Stimulated activated CD8-positive, alpha-beta memory T cell treated with anti-CD3 and anti-CD28 coated beads, Interleukin-15, amount 100 ng/mL, for 1 hour (primary cell): ENCODE results near the gene PTPRD.

Experiments used
- DNase-seq: peaks from one replicate; pipeline ENCODE4 v3.0.0-alpha.2; 2020; ENCODE audit warnings: low read depth

The PTPRD gene

DNA sequence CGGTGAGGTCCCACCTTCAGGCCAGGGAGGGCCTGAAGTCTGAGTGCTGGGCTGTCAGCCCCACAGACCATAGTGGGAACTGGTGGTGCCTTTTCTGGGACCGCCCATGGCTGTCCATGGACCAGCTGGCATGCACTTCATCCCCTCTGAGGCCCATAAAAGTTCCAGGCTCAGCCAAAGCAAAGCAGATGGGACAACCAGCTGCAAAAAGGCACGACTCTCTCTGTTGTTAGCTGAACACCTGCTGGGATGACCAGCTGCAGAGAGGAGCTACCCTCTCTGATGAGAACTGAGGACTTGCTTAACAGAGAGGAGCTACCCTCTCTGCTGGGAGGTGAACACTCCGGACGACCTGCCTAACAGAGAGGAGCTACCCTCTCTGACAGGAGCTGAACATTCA is 1968.9 kb downstream of the PTPRD start:
- no peak for DNase-seq

DNA sequence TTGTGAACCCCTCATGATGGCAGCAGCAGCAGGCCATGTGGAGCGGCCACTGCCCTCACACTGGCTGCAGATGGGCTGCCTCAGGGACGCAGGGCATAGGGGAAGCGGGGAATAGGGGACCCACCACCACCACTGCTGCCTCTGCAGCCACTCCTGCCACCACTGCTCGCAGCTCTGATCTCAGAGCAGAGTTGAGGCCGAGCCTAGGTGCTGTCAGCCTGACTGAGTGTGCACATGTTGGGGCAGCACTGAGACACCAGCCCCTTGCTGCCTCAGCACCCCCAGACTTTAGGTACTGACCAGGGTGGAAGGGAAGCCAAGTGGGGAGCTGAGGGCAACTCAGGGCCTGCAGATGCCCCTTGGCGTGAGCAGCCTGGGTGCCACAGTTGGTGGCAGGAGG is 1969.3 kb downstream of the PTPRD start:
- DNase-seq = no peak

GRCh38 chr9:8640761-8641160 is 1972.0 kb downstream of the PTPRD start:
- no peak for DNase-seq

DNA sequence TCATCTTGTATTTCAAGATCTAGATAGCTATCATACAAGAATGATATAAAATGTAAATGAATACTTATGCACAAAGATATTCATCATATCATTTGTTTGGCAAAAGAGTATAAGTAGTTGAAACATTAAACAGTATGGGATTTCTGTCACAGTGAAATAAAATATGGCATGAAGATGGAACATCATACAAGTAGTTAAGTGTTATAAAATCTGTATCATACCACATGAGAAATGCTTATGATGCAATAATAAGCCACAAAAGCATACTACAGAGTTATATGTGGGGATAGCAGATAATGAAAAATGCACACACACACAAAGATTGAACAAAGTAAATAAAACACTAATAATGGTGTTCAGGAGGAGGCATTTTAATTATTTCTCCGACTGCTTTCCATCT is 1975.2 kb downstream of the PTPRD start:
- no peak for DNase-seq

DNA sequence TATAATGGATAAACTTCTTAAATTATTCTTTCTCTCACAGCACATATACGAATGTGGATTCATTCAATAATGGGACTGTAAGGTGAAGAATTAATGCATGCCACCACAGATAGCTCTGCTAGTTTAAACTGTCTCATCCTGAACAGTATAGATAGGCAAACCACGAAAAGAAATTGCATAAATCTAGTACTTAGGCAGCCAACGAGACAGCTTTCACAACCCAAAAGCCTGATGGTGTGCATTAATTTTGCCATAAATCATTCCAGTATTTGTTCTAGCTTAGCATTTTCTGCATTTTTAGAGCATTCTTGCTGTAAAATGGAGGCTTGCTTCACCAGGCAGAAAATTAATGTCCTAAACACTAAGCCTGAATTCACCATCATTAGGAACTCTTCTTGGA is 1979.0 kb downstream of the PTPRD start:
- no peak for DNase-seq

DNA sequence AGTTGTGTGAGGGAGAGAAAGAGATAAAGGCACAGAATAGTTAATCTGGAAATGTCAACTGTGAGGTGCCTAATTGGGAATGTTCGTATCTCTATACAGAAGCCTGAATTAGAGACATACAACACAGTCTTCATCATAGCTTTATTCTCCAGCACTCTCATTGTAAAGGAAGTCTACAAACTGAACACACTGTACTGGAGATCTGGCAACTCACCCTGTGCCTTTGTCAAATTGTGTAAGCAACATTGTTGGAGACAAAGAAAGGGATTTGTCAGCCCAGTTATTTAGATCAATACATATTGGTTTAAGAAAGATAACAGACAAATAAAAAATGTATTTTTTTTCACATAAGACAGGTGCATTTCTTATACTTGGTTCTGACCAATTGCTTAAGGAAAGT is 1980.3 kb downstream of the PTPRD start:
- no peak for DNase-seq

DNA sequence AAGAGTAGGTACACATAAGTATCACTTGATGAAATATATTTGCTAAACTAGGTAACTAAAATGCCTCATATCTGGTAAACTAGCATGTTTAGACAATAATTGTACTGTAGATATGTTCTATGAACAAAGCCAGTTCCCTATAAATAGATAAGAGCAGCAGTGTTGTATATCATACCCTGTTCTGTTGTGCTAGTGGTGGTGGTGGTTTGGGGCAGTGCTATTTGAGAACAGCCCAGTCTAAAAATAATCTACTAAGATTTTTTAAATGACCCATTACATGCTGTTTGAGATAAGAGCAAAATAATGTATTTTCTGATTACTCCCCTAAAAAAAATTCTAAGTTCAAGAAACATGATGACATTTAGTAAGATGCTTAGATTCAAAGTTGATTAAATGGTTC is 1984.0 kb downstream of the PTPRD start:
- DNase-seq = no peak

- no peak for DNase-seq
Measured at GRCh38 chr9:8627976-8628679, 1984.7 kb downstream of the PTPRD start.

- no peak for DNase-seq
Measured at GRCh38 chr9:8622871-8623270, 1989.9 kb downstream of the PTPRD start.

DNA sequence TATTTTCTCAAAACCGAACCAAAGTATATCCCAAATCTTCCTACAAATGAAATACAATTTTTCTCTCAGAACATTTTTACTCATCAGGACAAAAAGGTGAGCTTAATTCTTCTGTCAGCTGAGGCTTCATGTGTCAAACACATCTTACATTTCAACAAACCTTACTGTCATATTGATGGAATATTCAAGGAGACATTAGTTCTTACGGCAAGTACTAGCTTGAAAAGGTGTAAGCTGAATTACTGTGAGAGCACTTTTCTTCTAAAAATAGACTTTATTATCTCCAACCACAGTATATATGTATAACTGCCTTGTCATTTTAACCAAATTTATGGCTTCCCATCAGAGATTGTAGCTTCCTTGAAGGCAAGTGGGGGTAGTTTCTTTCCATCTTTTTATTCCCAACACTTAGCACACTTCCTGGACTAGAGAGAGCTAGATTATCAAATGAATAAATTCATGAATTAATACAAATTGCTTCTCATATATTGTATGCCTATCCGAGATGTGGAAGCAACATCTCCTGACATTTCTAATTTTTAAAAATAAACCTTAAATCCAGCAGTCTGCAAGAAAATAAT is 1990.5 kb downstream of the PTPRD start:
- DNase-seq = no peak

- no peak for DNase-seq
Measured at GRCh38 chr9:8621416-8621815, 1991.4 kb downstream of the PTPRD start.

GRCh38 chr9:8616414-8616813 is 1996.4 kb downstream of the PTPRD start:
- no peak for DNase-seq

- no peak for DNase-seq
Measured at GRCh38 chr9:8614926-8615440, 1997.8 kb downstream of the PTPRD start.

DNA sequence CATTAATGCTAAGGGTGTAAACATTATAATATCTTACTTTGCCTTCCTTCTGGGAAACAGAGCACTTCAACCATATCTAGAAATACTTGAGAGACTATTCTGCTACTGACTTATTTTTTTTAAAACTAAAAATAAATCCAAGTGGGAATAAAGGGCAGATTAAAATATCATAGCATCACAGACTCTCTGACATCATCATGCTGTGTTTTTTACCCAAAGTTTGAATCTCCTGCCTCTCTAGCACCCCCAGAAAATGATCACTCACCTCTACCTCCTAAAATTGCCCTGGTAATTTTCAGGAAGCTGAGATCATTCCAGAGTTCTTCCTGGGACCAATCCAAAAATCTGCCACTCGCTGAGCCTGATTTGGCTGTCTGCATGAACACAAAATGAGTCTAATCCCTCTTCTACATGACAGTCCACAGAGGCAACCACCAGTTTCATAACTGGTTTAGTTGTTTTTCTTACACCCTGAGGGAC is 1999.4 kb downstream of the PTPRD start:
- DNase-seq = no peak

- DNase-seq = no peak
Measured at GRCh38 chr9:8611153-8611552, 2001.6 kb downstream of the PTPRD start.

GRCh38 chr9:8610256-8610655 is 2002.5 kb downstream of the PTPRD start:
- no peak for DNase-seq

DNA sequence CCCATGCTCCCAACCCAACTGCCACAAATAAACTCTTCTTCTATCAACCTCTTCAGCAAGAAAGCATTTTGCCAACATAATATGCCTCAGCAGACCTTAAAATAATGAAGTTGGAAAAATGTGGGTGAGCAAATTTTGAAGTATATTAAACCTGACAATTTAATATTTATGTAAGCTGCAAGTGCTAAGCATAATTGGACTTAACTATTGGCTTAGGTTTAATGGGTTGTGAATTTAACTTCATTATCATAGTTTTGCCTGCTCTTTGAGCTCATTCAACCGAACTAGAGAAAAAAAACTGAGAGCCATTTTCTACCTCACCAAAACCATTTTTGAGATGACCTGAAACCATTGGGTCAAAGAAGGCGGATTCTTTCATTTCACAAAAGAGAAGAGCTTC is 2007.7 kb downstream of the PTPRD start:
- no peak for DNase-seq

DNA sequence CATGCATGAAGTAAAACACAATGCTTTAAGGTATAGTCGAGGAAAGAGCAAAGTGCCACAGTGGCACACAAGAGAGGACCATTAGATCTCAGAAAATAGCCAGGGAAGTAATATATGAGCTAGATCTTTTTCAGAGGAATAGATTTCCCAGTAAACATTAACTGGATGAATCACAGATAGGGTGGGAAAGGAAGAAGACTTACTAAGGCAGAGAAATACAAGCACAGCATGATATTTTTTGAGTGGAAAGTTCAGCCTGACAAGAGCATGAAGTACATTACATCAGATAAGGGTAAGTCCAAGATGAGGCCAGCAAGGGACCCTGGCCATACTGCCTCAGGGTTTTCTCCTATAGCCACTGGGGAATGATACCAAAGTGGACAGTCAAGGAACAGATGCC is 2008.6 kb downstream of the PTPRD start:
- DNase-seq = no peak

DNA sequence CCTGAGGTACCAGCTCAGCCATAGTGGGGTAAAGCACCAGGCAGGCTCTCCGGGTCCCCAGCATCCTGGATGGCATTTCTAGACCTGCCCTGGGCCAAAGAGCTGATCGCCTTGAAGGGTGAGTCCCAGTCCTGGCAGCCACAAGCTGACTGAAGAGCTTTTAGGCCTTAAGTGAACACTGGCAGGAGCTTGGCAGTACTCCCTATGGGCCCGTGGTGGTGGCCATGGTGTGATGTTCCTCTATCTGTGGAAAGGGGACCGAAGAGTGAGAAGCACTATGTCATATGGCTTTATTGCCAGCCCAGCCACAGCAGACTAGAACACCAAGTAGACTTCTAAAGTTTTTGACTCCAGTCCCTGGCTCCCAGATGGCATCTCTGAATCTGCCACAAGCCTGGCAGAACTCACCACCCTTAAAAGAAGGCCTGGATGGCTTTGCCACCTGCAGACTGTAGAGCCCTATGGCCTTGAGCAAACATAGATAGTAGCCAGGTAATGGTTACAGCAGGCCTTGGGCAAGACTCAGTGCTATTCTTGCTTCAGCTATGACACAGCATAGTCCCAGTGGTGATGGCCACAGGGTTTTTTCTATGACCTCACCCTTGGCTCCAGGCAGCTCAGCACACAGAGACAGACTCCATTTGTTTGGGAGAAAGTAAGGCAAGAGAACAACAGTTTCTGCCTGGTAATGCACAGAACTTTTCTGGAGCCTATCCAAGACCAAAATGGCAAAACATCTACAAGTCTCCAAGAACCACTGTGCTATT is 2011.7 kb downstream of the PTPRD start:
- DNase-seq = no peak

DNA sequence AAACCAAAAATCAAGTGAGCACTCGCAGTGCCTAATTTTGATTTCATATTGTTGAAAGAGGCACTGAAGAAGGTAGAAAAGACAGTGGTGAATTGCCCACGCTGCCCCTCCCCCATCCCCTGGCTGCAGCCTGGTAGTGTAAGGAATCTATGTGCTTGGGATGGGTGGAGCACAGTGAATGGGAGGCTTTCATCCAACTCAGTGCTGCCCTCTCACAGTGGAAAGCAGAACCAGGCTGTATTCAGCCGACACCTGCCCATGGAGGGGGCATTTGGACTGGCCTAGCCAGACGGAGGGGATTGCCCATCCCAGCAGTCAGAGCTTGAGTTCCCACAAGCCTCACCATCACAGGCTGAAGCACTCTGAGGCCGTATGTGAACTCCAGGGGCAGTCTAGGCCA is 2012.9 kb downstream of the PTPRD start:
- no peak for DNase-seq

- no peak for DNase-seq
Measured at GRCh38 chr9:8589476-8589875, 2023.3 kb downstream of the PTPRD start.

- DNase-seq = no peak
Measured at GRCh38 chr9:8585036-8585435, 2027.8 kb downstream of the PTPRD start.

GRCh38 chr9:8579661-8580060 is 2033.1 kb downstream of the PTPRD start:
- no peak for DNase-seq
